NCI-H2107 (cell line): Measurements from ENCODE around the gene UMODL1.

Source experiments
- DNase-seq: peaks from one replicate; lab custom pipeline; 2025; lab: John Stamatoyannopoulos, UW

UMODL1 gene

GRCh38 chr21:42129300-42130266 lies 58.5 kb downstream of the UMODL1 start:
- DNase-seq: no peak

GRCh38 chr21:42130441-42130840 lies 59.3 kb downstream of the UMODL1 start:
- no peak for DNase-seq

GRCh38 chr21:42132183-42132582 lies 61.1 kb downstream of the UMODL1 start:
- no peak for DNase-seq

- no peak for DNase-seq
These were observed 62.0 kb downstream of the UMODL1 start for GRCh38 chr21:42133131-42133530.

- DNase-seq: no peak
These were observed 64.4 kb downstream of the UMODL1 start for GRCh38 chr21:42135386-42136052.

GRCh38 chr21:42137191-42137904 lies 66.2 kb downstream of the UMODL1 start:
- DNase-seq: no peak

- no peak for DNase-seq
These were observed 69.2 kb downstream of the UMODL1 start for GRCh38 chr21:42140196-42140934.

- DNase-seq: no peak
These were observed 70.5 kb downstream of the UMODL1 start for GRCh38 chr21:42141643-42142042.

- no peak for DNase-seq
These were observed 71.0 kb downstream of the UMODL1 start for GRCh38 chr21:42142141-42142540.

- DNase-seq: no peak
These were observed 71.5 kb downstream of the UMODL1 start for GRCh38 chr21:42142627-42143026.

GRCh38 chr21:42143111-42143510 lies 72.0 kb downstream of the UMODL1 start:
- DNase-seq: no peak

- no peak for DNase-seq
These were observed 73.1 kb downstream of the UMODL1 start for GRCh38 chr21:42144221-42144620.

- DNase-seq: no peak
These were observed 73.8 kb downstream of the UMODL1 start for GRCh38 chr21:42144679-42145568.

- peak; percentile 81 for DNase-seq
These were observed 74.6 kb downstream of the UMODL1 start for GRCh38 chr21:42145569-42146272.

GRCh38 chr21:42146273-42146805 lies 75.2 kb downstream of the UMODL1 start:
- no peak for DNase-seq

- DNase-seq: no peak
These were observed 75.7 kb downstream of the UMODL1 start for GRCh38 chr21:42146821-42147220.

- no peak for DNase-seq
These were observed 76.4 kb downstream of the UMODL1 start for GRCh38 chr21:42147386-42148020.

GRCh38 chr21:42148097-42148496 lies 77.0 kb downstream of the UMODL1 start:
- no peak for DNase-seq

GRCh38 chr21:42148584-42148983 lies 77.5 kb downstream of the UMODL1 start:
- DNase-seq: no peak
